ELR (cell line): ENCODE data around the gene CFAP99.
"Not testable (repeated sequence)": the region's sequence is repeated elsewhere in the genome, so short reads cannot be mapped to it uniquely, and the experiment has no call there.

ENCODE experiments used
- DNase-seq: peaks from one replicate; pipeline ENCODE4 v3.0.0-alpha.2; 2015; ENCODE audit warnings: low read depth

Gene CFAP99

GRCh38 chr4:2449051-2449450, 30.3 kb downstream of the CFAP99 start:
- no peak for DNase-seq

- no peak for DNase-seq
Observed at GRCh38 chr4:2449511-2450392, 31.0 kb downstream of the CFAP99 start.

GRCh38 chr4:2450394-2451035, 31.8 kb downstream of the CFAP99 start:
- DNase-seq: no peak

GRCh38 chr4:2451036-2451520, 32.3 kb downstream of the CFAP99 start:
- DNase-seq: no peak

- no peak for DNase-seq
Observed at GRCh38 chr4:2451821-2452785, 33.3 kb downstream of the CFAP99 start.

- no peak for DNase-seq
Observed at GRCh38 chr4:2457481-2458295, 38.9 kb downstream of the CFAP99 start.

GRCh38 chr4:2458546-2459491, 40.1 kb downstream of the CFAP99 start:
- no peak for DNase-seq

- no peak for DNase-seq
Observed at GRCh38 chr4:2459589-2460349, 41.0 kb downstream of the CFAP99 start.

GRCh38 chr4:2461246-2461960, 42.6 kb downstream of the CFAP99 start:
- DNase-seq: no peak

- DNase-seq: peak; percentile 76
Observed at GRCh38 chr4:2462218-2462991, 43.6 kb downstream of the CFAP99 start.

GRCh38 chr4:2462992-2463762, 44.4 kb downstream of the CFAP99 start:
- DNase-seq: no peak

- no peak for DNase-seq
Observed at GRCh38 chr4:2465032-2465431, 46.3 kb downstream of the CFAP99 start.

- not testable (repeated sequence) for DNase-seq
Observed at GRCh38 chr4:2465544-2465943, 46.8 kb downstream of the CFAP99 start.

- peak; percentile 97 for DNase-seq
Observed at GRCh38 chr4:2468456-2469191, 49.9 kb downstream of the CFAP99 start, which contains the start of gene RNF4. RNF4 (plus strand) TSS chr4:2469106; CDS start chr4:2490494, 21,388 bp downstream.

- peak; percentile 61 for DNase-seq
Observed at GRCh38 chr4:2469192-2469984, 50.6 kb downstream of the CFAP99 start.
